H1 (cell line): ENCODE data around the gene ZNF512B. TPM values are rescaled to one million over a fixed set of nuclear protein-coding genes. Genes with fewer than 3 reads are reported as not detected.

ENCODE experiments used
- CTCF ChIA-PET: fragments of 300-600 bp; sonication (Branson Sonifier 250); formaldehyde crosslinking; loops from one replicate; lab custom pipeline; 2021; ENCODE audit not compliant: partially characterized antibody; lab: Charles Lee
- POLR2A ChIA-PET: fragments of 300-600 bp; sonication (Branson Sonifier 250); formaldehyde crosslinking; loops from one replicate; lab custom pipeline; 2021; ENCODE audit warnings: inconsistent platforms; ENCODE audit not compliant: partially characterized antibody; lab: Charles Lee
- DNase-seq, 2 experiments: peaks; one replicate each; pipeline versions ENCODE4 v3.0.0 to v3.0.0-alpha.2; 2010 to 2022; ENCODE audit warnings: low spot score in 2 of 2, low read depth in 1 of 2, mixed read lengths in 1 of 2
- FAIRE-seq: peaks from 2 replicates; lab custom pipeline; 2011; peaks lifted over from hg19 to GRCh38; lab: Jason Lieb, UNC
- H2AFZ ChIP-seq: 2 replicates; pipeline ENCODE4 v1.8.1; 2012; ENCODE audit warnings: low read length, inconsistent platforms
- H2AK5ac ChIP-seq: 2 replicates; pipeline ENCODE4 v1.6.1; 2013; ENCODE audit warnings: low read depth, low read length
- H2BK120ac ChIP-seq: replicated peaks from 2 replicates; pipeline ENCODE3; 2013; ENCODE audit warnings: low read depth, low read length, inconsistent platforms
- H2BK12ac ChIP-seq: 2 replicates; pipeline ENCODE4 v1.6.1; 2013; ENCODE audit warnings: low read depth, low read length
- H2BK15ac ChIP-seq: 2 replicates; pipeline ENCODE4 v1.6.1; 2013; ENCODE audit warnings: low read length
- H2BK20ac ChIP-seq: 2 replicates; pipeline ENCODE4 v1.6.1; 2013; ENCODE audit warnings: low read length
- H2BK5ac ChIP-seq: 2 replicates; pipeline ENCODE4 v1.6.1; 2013; ENCODE audit warnings: low read depth, low read length
- H3K14ac ChIP-seq: 2 replicates; pipeline ENCODE4 v1.6.1; 2013; ENCODE audit warnings: inconsistent platforms; ENCODE audit not compliant: insufficient read length
- H3K18ac ChIP-seq: 2 replicates; pipeline ENCODE4 v1.6.1; 2013; ENCODE audit warnings: low read length; ENCODE audit errors: extremely low read depth
- H3K23ac ChIP-seq: 2 replicates; pipeline ENCODE4 v1.6.1; 2013; ENCODE audit warnings: inconsistent platforms; ENCODE audit not compliant: insufficient read length
- H3K23me2 ChIP-seq: 2 replicates; pipeline ENCODE4 v1.6.1; 2013; ENCODE audit warnings: low read depth, low read length
- H3K27ac ChIP-seq: 2 replicates; pipeline ENCODE4 v1.6.1; 2011; ENCODE audit warnings: low read depth, low read length, inconsistent platforms
- H3K27me3 ChIP-seq, 4 experiments: replicated peaks in 1 of 4; 1 replicate in 1 of 4; 2 replicates in 3 of 4; pipeline versions ENCODE4 v1.6.1 to v1.8.1; 2011 to 2013; ENCODE audit warnings: low read length in 3 of 4, mild to moderate bottlenecking in 3 of 4, inconsistent platforms in 2 of 4, mixed read lengths in 2 of 4, moderate library complexity in 1 of 4; ENCODE audit not compliant: control insufficient read depth in 3 of 4, insufficient read depth in 3 of 4; ENCODE audit errors: extremely low read depth in 1 of 4
- H3K36me3 ChIP-seq, 4 experiments: 2 replicates each; pipeline versions ENCODE4 v1.6.1 to v1.8.1; 2011 to 2013; ENCODE audit warnings: mild to moderate bottlenecking in 4 of 4, low read length in 3 of 4, moderate library complexity in 2 of 4, control low read depth in 1 of 4, inconsistent platforms in 1 of 4; ENCODE audit not compliant: insufficient read depth in 4 of 4, control insufficient read depth in 2 of 4
- H3K4ac ChIP-seq: replicated peaks from 2 replicates; pipeline ENCODE3; 2013; ENCODE audit warnings: low read length, low read depth, mixed read lengths, inconsistent platforms; ENCODE audit not compliant: insufficient read length
- H3K4me1 ChIP-seq, 4 experiments: replicated peaks in 1 of 4; 1 replicate in 1 of 4; 2 replicates in 3 of 4; pipeline versions ENCODE4 v1.6.1 to v1.8.1; 2011 to 2013; ENCODE audit warnings: low read length in 3 of 4, inconsistent platforms in 2 of 4, mixed read lengths in 1 of 4; ENCODE audit not compliant: insufficient read depth in 4 of 4, control insufficient read depth in 3 of 4
- H3K4me2 ChIP-seq, 2 experiments: 2 replicates each; pipeline versions ENCODE4 v1.6.1 to v1.8.1; 2011 to 2013; ENCODE audit warnings: low read depth in 2 of 2, low read length in 2 of 2, control low read depth in 1 of 2, inconsistent platforms in 1 of 2, mild to moderate bottlenecking in 1 of 2; ENCODE audit not compliant: insufficient read depth in 1 of 2
- H3K4me3 ChIP-seq, 4 experiments: fragments of 200-600, 300-600 bp in 1 of 4; sonication (generic), shearing (Covaris generic), sonication (Bioruptor Twin) in 1 of 4; 2 replicates each; pipeline versions ENCODE4 v1.5.1 to v1.8.1; 2011 to 2016; ENCODE audit warnings: low read length in 4 of 4, low read depth in 3 of 4, control low read depth in 2 of 4, inconsistent platforms in 2 of 4, mild to moderate bottlenecking in 2 of 4, mixed read lengths in 1 of 4, moderate library complexity in 1 of 4; ENCODE audit not compliant: insufficient read depth in 2 of 4; ENCODE audit errors: extremely low read depth in 1 of 4
- H3K56ac ChIP-seq: replicated peaks from 2 replicates; pipeline ENCODE3; 2013; ENCODE audit warnings: low read depth, mild to moderate bottlenecking, mixed read lengths, low read length, inconsistent platforms; ENCODE audit not compliant: insufficient read length
- H3K79me1 ChIP-seq: 2 replicates; pipeline ENCODE4 v1.6.1; 2013; ENCODE audit warnings: low read depth, low read length, control low read depth
- H3K79me2 ChIP-seq, 2 experiments: 2 replicates each; pipeline versions ENCODE4 v1.6.1 to v1.8.1; 2012 to 2013; ENCODE audit warnings: low read length in 2 of 2, mild to moderate bottlenecking in 2 of 2, inconsistent platforms in 1 of 2; ENCODE audit not compliant: insufficient read depth in 2 of 2, control insufficient read depth in 1 of 2
- H3K9ac ChIP-seq, 4 experiments: replicated peaks in 1 of 4; 1 replicate in 1 of 4; 2 replicates in 3 of 4; pipeline versions ENCODE4 v1.6.1 to v1.8.1; 2011 to 2013; ENCODE audit warnings: low read depth in 3 of 4, low read length in 3 of 4, control low read depth in 2 of 4, mild to moderate bottlenecking in 2 of 4, moderate library complexity in 2 of 4, inconsistent platforms in 1 of 4; ENCODE audit errors: extremely low read depth in 1 of 4
- H3K9me3 ChIP-seq, 2 experiments: 2 replicates each; pipeline versions ENCODE4 v1.6.1 to v1.8.1; 2012 to 2013; ENCODE audit warnings: mild to moderate bottlenecking in 2 of 2, moderate library complexity in 2 of 2, control low read depth in 1 of 2, inconsistent platforms in 1 of 2, low read depth in 1 of 2, low read length in 1 of 2, mixed read lengths in 1 of 2; ENCODE audit not compliant: insufficient read depth in 2 of 2
- H4K20me1 ChIP-seq, 2 experiments: replicated peaks in 1 of 2; 2 replicates each; pipeline versions ENCODE3 to v1.8.1; 2011 to 2013; ENCODE audit warnings: inconsistent platforms in 2 of 2, low read length in 2 of 2, mild to moderate bottlenecking in 1 of 2; ENCODE audit not compliant: insufficient read depth in 2 of 2, control insufficient read depth in 1 of 2
- H4K5ac ChIP-seq: 2 replicates; pipeline ENCODE4 v1.6.1; 2013; ENCODE audit warnings: low read length, low read depth, mixed read lengths, inconsistent platforms; ENCODE audit not compliant: insufficient read length
- H4K8ac ChIP-seq: 2 replicates; pipeline ENCODE4 v1.8.0; 2013; ENCODE audit warnings: mild to moderate bottlenecking, moderate library complexity, low read length, inconsistent platforms; ENCODE audit not compliant: insufficient read depth; ENCODE audit errors: extremely low read depth
- H4K91ac ChIP-seq: replicated peaks from 2 replicates; pipeline ENCODE3; 2013; ENCODE audit warnings: low read length, mixed read lengths, inconsistent platforms; ENCODE audit not compliant: insufficient read length
- PHF8 ChIP-seq: fragments of 200-600 bp; sonication (generic); conservative IDR thresholded peaks from 2 replicates; pipeline ENCODE4 v1.7.1; 2012; ENCODE audit warnings: low read depth, mild to moderate bottlenecking, inconsistent platforms, low read length, moderate library complexity
- WGBS, 2 experiments: shearing (Covaris generic) in 1 of 2; methylation state at CpG; one replicate each; pipeline versions ENCODE4 v1.1.6 to v1.1.7; 2013 to 2015; ENCODE audit warnings: low lambda C conversion rate in 2 of 2, mixed read lengths in 2 of 2, inconsistent platforms in 1 of 2, low coverage in 1 of 2, missing lambda C conversion rate in 1 of 2; ENCODE audit not compliant: insufficient replicate concordance in 2 of 2, insufficient coverage in 1 of 2, insufficient read length in 1 of 2; ENCODE audit errors: extremely low coverage in 1 of 2, missing lambda C conversion rate in 1 of 2; 5-methylcytosine and 5-hydroxymethylcytosine counted together
- polyA plus RNA-seq, 7 experiments: library from polyadenylated mRNA; depleted of rRNA in 3 of 7; stranded (reverse) in 5 of 7; unstranded in 2 of 7; fragments of >200 nt in 5 of 7; fragments of 200-250 nt in 2 of 7; gene quantifications; 1 replicate in 5 of 7; 2 replicates in 1 of 7; 4 replicates in 1 of 7; pipeline versions ENCODE4 v1.2.1 to v1.2.3, GENCODE V29; 2011 to 2013; ENCODE audit warnings: missing spikeins in 2 of 7, mixed read lengths in 2 of 7
- total RNA-seq: library from RNA; stranded (reverse); fragmentation: NEBNext Ultra II Directional; extraction: Animal tissue kit (Norgen Biotek cat#: 25700); gene quantifications from 2 replicates; pipeline ENCODE4 v1.2.1, GENCODE V29; 2021

ZNF512B gene
- total and polyA plus RNA-seq, 2 of the 8 experiments (the other 6 are each of a cell fraction or from before 2014, with no cell fraction given), result 7.3 to 26.6 TPM

DNA sequence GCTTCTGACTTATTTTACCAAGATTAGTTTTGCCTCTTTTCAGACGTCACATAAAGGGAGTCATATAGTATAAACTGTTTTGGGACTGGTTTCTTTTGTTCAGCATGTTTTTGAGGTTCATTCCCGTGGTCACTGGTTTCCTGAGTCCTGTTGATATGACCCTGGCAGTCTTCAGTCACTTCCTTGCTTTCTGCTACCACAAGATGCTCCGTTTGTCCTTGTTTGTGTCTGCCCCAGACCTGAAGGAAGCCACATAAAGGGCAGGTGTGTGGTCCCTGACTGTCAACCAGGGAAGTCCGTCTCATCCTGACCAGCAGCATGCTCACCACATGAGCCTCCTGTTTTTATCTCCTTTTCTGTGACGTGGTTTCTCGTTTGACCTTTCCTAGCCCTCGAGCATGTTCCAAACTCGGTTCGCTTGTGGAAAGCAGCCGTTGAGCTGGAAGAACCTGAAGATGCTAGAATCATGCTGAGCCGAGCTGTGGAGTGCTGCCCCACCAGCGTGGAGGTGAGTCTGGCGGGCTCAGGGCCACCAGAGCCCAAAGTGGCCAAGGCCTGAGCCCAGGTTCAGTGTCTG lies 40.2 kb upstream of the ZNF512B start:
- peaks cover 0 to 5% of the 10 kb centered on the region in 2 experiments; a peak in 2 of 4 replicates for H3K79me2 ChIP-seq
- no peak overlapping the region for H3K4me2 ChIP-seq
- H3K4me3 ChIP-seq, result no peak overlapping the region
- no peak overlapping the region for H2BK20ac ChIP-seq
- H3K56ac ChIP-seq, result no peak overlapping the region
- H2AFZ ChIP-seq, result no peak overlapping the region
- no peak overlapping the region for H4K5ac ChIP-seq
- H3K27ac ChIP-seq, result no peak overlapping the region
- H3K4ac ChIP-seq, result no peak overlapping the region
- no peak overlapping the region for H3K23ac ChIP-seq
- peaks cover 12 to 45% (median 26%) of the 10 kb centered on the region in 4 experiments; a peak in 6 of 8 replicates for H3K36me3 ChIP-seq
- H3K9ac ChIP-seq, result 0 out of 7 replicates have a peak overlapping the region, but pooled peaks of 1 of the 4 experiments have one; percentile 10
- H3K9me3 ChIP-seq, result no peaks in the 10 kb centered on the region
- 90% methylated on average over 13 of the region's 13 CpGs; no CpG with 5 or more reads in 1 of the 2 experiments for WGBS, 2 experiments
- H3K18ac ChIP-seq, result no peak overlapping the region
- no peak overlapping the region for H3K14ac ChIP-seq
- no peaks in the 10 kb centered on the region for H3K27me3 ChIP-seq
- peak overlapping the region; percentile 74; the same call in 1 of the 2 replicates for H4K8ac ChIP-seq
- H3K79me1 ChIP-seq, result peaks cover 4% of the 10 kb centered on the region
- FAIRE-seq (no peak), DNase-seq (no peak)
- CTCF ChIA-PET, result interaction anchor here (0.8 kb wide), 1 partner anchor 44 kb away, joined by 3 read pairs; no protein-coding TSS in a partner anchor
- no peak overlapping the region for H2BK120ac ChIP-seq
- H2BK5ac ChIP-seq, result no peak overlapping the region
- peaks cover 8 to 9% of the 10 kb centered on the region in 2 experiments for H4K20me1 ChIP-seq
- H4K91ac ChIP-seq, result no peak overlapping the region
- H2BK15ac ChIP-seq, result no peak overlapping the region
- no peaks in the 10 kb centered on the region for H3K23me2 ChIP-seq
- POLR2A ChIA-PET, result interaction anchor here (0.6 to 1.1 kb wide), 3 partner anchors 9 to 36 kb away, joined by 3 to 5 read pairs (median 3); no protein-coding TSS in a partner anchor
- no peak overlapping the region for H2BK12ac ChIP-seq
- H2AK5ac ChIP-seq, result no peak overlapping the region
- no peaks in the 10 kb centered on the region for H3K4me1 ChIP-seq
- TF ChIP-seq PHF8, result no peak
